Parathyroid adenoma (tissue), 2 donors: ENCODE measurements around the gene CACNA1S.

Experiments used
- H2AFZ ChIP-seq: fragments of 300-600 bp; sonication (generic); one replicate; pipeline ENCODE4 v1.7.0; 2017; ENCODE audit warnings: antibody characterized with exemption, mild to moderate bottlenecking
- H3K27ac ChIP-seq: fragments of 300-600 bp; sonication (generic); one replicate; pipeline ENCODE4 v1.7.0; 2017
- H3K27me3 ChIP-seq: fragments of 300-600 bp; sonication (generic); one replicate; pipeline ENCODE4 v1.7.0; 2017; ENCODE audit warnings: low read length; ENCODE audit not compliant: control insufficient read depth, insufficient read depth
- H3K36me3 ChIP-seq: fragments of 300-600 bp; sonication (generic); one replicate; pipeline ENCODE4 v1.7.0; 2017; ENCODE audit warnings: low read length; ENCODE audit not compliant: control insufficient read depth, insufficient read depth
- H3K4me1 ChIP-seq: fragments of 300-600 bp; sonication (generic); one replicate; pipeline ENCODE4 v1.7.0; 2017; ENCODE audit warnings: control low read depth
- H3K4me2 ChIP-seq: fragments of 300-600 bp; sonication (generic); one replicate; pipeline ENCODE4 v1.7.0; 2017; ENCODE audit warnings: low read length
- H3K4me3 ChIP-seq: fragments of 300-600 bp; sonication (generic); one replicate; pipeline ENCODE4 v1.7.0; 2017; ENCODE audit warnings: low read depth, low read length
- H3K79me2 ChIP-seq: fragments of 300-600 bp; sonication (generic); one replicate; pipeline ENCODE4 v1.7.0; 2017; ENCODE audit warnings: control low read depth
- H3K9ac ChIP-seq: fragments of 300-600 bp; sonication (generic); one replicate; pipeline ENCODE4 v1.7.0; 2017; ENCODE audit warnings: mild to moderate bottlenecking
- H3K9me3 ChIP-seq: fragments of 300-600 bp; sonication (generic); one replicate; pipeline ENCODE4 v1.7.0; 2017; ENCODE audit warnings: low read length; ENCODE audit not compliant: control insufficient read depth
- CTCF ChIP-seq: fragments of 300-600 bp; sonication (generic); IDR thresholded peaks from one replicate; pipeline ENCODE4 v1.7.0; 2017; ENCODE audit warnings: antibody characterized with exemption, mild to moderate bottlenecking
- donor health status: primary hyperparathyroidism.

The CACNA1S gene

GRCh38 chr1:200992382-200993048 is 119.7 kb downstream of the CACNA1S start:
- Histone ChIP-seq H3K27me3 (no peaks in the 10 kb centered on the region), H3K9me3 (no peaks in the 10 kb centered on the region), H3K4me1 (no peaks in the 10 kb centered on the region), H3K79me2 (no peaks in the 10 kb centered on the region), H2AFZ (no peak overlapping the region), H3K4me2 (no peak overlapping the region), H3K4me3 (no peak overlapping the region), H3K36me3 (no peaks in the 10 kb centered on the region), H3K9ac (no peak overlapping the region), H3K27ac (no peak overlapping the region)
- TF ChIP-seq CTCF: no peak

- Histone ChIP-seq H3K36me3 (no peaks in the 10 kb centered on the region), H2AFZ (no peak overlapping the region), H3K4me1 (no peaks in the 10 kb centered on the region), H3K27me3 (no peaks in the 10 kb centered on the region), H3K9me3 (no peaks in the 10 kb centered on the region), H3K4me2 (no peak overlapping the region), H3K27ac (no peak overlapping the region), H3K4me3 (no peak overlapping the region), H3K79me2 (no peaks in the 10 kb centered on the region), H3K9ac (no peak overlapping the region)
- no peak for TF ChIP-seq CTCF
Observed at GRCh38 chr1:200991097-200991614, 121.1 kb downstream of the CACNA1S start.

GRCh38 chr1:200990114-200990513 is 122.1 kb downstream of the CACNA1S start:
- no peaks in the 10 kb centered on the region for H3K36me3 ChIP-seq
- no peaks in the 10 kb centered on the region for H3K27me3 ChIP-seq
- no peak overlapping the region for H2AFZ ChIP-seq
- no peak overlapping the region for H3K9ac ChIP-seq
- no peak overlapping the region for H3K27ac ChIP-seq
- H3K9me3 ChIP-seq: no peaks in the 10 kb centered on the region
- no peak for TF ChIP-seq CTCF
- H3K4me2 ChIP-seq: no peak overlapping the region
- no peaks in the 10 kb centered on the region for H3K4me1 ChIP-seq
- H3K4me3 ChIP-seq: no peak overlapping the region
- H3K79me2 ChIP-seq: no peaks in the 10 kb centered on the region
